CD4-positive, alpha-beta T cell treated with Interleukin-4 for 1 hour (primary cell): Measurements from ENCODE around the gene COMMD6.

Experiments
- DNase-seq, 2 donors: peaks; one replicate each; pipeline ENCODE4 v3.0.0-alpha.2; 2020 to 2022

Gene COMMD6

GRCh38 chr13:75518439-75519088, 19.1 kb downstream of the COMMD6 start:
- no peak for DNase-seq

- no peak for DNase-seq
These were observed 23.3 kb downstream of the COMMD6 start for GRCh38 chr13:75514080-75514995.

- no peak for DNase-seq
These were observed 24.4 kb downstream of the COMMD6 start for GRCh38 chr13:75513271-75513670.

- DNase-seq = no peak
These were observed 25.4 kb downstream of the COMMD6 start for GRCh38 chr13:75512253-75512652.

GRCh38 chr13:75511051-75511625, 26.5 kb downstream of the COMMD6 start:
- no peak for DNase-seq

- no peak for DNase-seq
These were observed 29.6 kb downstream of the COMMD6 start for GRCh38 chr13:75508002-75508548.

- no peak for DNase-seq
These were observed 30.3 kb downstream of the COMMD6 start for GRCh38 chr13:75507027-75508001.

GRCh38 chr13:75506018-75506417, 31.6 kb downstream of the COMMD6 start:
- DNase-seq = no peak

GRCh38 chr13:75505327-75505726, 32.3 kb downstream of the COMMD6 start:
- no peak for DNase-seq

- no peak for DNase-seq
These were observed 41.7 kb downstream of the COMMD6 start for GRCh38 chr13:75495938-75496337.

- DNase-seq = no peak
These were observed 43.1 kb downstream of the COMMD6 start for GRCh38 chr13:75494491-75494890.

- no peak for DNase-seq
These were observed 44.5 kb downstream of the COMMD6 start for GRCh38 chr13:75493156-75493555.

GRCh38 chr13:75492389-75492788, 45.3 kb downstream of the COMMD6 start:
- no peak for DNase-seq

GRCh38 chr13:75491376-75491775, 46.3 kb downstream of the COMMD6 start:
- no peak for DNase-seq

GRCh38 chr13:75489502-75490263, 48.0 kb downstream of the COMMD6 start:
- peak in 1 of 2 donors; percentile 19 for DNase-seq

- no peak for DNase-seq
These were observed 51.2 kb downstream of the COMMD6 start for GRCh38 chr13:75486146-75487062.

- no peak for DNase-seq
These were observed 52.2 kb downstream of the COMMD6 start for GRCh38 chr13:75485286-75486062.

GRCh38 chr13:75482820-75483079, 54.9 kb downstream of the COMMD6 start:
- no peak for DNase-seq

- peak; percentile 46 to 69 for DNase-seq
These were observed 55.4 kb downstream of the COMMD6 start, which contains the start of gene TBC1D4 for GRCh38 chr13:75482070-75482819. Gene TBC1D4, minus strand, starts transcription at chr13:75482169. Its CDS starts 402 bp downstream, at chr13:75481767.
